ENCODE results near the gene TTLL5.
A peak's percentile ranks its signal among the peaks of the same experiment; 100 is the strongest.

TTLL5 gene, protein sequence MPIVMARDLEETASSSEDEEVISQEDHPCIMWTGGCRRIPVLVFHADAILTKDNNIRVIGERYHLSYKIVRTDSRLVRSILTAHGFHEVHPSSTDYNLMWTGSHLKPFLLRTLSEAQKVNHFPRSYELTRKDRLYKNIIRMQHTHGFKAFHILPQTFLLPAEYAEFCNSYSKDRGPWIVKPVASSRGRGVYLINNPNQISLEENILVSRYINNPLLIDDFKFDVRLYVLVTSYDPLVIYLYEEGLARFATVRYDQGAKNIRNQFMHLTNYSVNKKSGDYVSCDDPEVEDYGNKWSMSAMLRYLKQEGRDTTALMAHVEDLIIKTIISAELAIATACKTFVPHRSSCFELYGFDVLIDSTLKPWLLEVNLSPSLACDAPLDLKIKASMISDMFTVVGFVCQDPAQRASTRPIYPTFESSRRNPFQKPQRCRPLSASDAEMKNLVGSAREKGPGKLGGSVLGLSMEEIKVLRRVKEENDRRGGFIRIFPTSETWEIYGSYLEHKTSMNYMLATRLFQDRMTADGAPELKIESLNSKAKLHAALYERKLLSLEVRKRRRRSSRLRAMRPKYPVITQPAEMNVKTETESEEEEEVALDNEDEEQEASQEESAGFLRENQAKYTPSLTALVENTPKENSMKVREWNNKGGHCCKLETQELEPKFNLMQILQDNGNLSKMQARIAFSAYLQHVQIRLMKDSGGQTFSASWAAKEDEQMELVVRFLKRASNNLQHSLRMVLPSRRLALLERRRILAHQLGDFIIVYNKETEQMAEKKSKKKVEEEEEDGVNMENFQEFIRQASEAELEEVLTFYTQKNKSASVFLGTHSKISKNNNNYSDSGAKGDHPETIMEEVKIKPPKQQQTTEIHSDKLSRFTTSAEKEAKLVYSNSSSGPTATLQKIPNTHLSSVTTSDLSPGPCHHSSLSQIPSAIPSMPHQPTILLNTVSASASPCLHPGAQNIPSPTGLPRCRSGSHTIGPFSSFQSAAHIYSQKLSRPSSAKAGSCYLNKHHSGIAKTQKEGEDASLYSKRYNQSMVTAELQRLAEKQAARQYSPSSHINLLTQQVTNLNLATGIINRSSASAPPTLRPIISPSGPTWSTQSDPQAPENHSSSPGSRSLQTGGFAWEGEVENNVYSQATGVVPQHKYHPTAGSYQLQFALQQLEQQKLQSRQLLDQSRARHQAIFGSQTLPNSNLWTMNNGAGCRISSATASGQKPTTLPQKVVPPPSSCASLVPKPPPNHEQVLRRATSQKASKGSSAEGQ (N-terminal part only)
- 23.3 to 32.8 (median 29.9) reads per million in 4 experiments for total RNA-seq

DNA sequence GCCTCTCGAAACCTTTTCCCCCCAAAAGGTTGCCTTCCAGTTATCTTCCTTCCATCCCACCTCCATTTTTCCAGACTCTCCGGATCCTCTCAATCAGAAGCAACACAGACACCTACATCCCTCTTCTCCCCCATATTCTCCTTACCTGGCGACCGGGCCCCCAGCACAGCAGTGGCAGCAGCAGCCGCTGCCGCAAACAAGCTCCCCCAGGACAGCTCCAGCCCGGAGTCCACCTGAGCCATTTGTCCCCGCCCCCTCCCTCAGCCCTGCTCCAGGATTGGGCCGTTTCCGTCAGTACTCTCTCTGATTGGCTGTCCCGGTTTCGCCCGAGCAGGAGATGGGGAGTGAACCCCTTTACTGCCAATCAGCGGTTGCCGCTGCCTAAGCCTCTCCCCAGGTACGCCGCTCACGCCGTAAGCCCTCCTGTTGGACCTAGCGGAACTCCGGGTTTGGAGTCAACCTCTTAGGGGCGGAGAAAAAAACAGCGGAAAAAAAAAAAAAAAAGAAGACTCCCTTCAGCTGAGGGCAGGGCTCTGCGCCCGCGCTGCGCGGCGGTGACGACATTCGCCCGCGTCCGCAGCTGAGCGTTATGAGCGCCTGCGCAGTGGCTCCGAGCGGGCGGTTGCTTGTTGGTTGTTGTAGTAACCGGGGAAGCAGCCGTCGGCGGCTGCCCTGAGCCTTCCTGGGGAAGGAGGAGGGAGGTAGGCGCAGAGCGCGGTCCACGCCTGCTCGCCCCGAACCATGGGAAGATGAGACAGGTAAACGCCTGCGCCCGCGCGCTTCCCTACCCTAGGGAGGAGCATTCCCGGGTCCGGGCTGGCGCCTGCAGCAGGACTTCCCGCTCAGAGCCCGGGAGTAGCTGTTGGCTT is at the start of gene TTLL5, which contains the start of gene ERG28:
TTLL5 (plus strand) TSS at position 617 of the 869 bp plus-strand sequence. CDS start 1,904 bp downstream, outside the sequence.
ERG28 (minus strand) TSS at position 247 of the 869 bp plus-strand sequence. CDS start 3,374 bp downstream, outside the sequence.
- peak; percentile 97 for DNase-seq

DNA sequence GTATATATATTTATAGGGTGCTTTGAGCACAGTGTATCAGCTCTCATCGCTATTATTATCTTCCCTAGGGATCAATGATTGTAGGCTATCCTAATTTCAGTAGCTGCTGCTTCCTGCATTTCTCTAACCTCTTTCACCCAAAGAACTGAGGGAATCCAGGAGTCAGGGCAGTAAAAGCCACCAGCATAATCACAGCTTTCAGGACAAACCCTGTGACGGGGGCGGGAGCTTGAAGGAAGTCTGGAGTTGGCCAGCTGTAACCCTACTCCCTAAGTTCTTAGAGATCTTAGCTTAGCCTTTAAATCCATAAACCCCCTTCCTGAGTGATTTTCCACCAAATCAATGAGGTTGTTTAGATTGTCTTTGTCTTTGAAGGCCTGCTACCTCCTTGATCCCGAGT is 48.9 kb upstream of the TTLL5 start:
- no peak for DNase-seq

DNA sequence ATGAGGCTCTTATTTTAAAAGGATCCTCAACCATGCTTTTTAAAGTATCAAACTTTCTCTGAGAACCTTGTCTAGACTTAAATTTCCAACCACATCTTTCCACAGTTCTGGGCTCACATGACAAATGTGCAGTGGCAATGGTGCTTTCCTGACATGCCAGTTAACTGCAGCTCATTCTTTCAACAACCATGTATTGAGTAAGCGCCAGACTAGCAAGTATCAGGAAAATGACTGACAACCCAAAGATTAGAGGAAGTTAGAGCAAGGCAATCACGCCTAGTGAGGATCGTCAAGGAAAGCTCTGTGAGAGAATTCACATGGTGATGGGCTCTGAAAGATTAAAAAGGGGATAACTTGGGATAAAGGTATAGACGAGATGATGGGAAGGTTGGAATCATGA is 46.9 kb upstream of the TTLL5 start:
- DNase-seq = no peak

DNA sequence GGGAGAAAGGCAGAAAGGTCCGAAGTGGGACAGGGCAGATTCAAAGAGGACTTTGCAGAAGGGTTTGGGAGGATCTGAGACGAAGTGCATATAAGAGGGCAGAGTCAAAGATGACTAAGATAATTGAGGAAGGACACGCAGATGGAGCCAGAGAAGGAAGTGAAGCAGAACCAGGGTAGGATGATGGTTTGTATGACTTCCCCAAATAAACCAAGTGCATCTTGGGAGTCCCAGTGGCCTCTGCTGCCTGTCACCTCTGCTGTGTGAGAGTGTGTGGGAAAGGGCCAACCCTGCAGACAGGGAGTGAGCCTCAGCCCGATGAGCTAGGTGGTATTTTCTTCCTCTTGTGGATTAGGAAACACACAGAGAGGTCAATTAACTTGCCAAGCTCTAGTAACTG is 45.8 kb upstream of the TTLL5 start:
- no peak for DNase-seq

DNA sequence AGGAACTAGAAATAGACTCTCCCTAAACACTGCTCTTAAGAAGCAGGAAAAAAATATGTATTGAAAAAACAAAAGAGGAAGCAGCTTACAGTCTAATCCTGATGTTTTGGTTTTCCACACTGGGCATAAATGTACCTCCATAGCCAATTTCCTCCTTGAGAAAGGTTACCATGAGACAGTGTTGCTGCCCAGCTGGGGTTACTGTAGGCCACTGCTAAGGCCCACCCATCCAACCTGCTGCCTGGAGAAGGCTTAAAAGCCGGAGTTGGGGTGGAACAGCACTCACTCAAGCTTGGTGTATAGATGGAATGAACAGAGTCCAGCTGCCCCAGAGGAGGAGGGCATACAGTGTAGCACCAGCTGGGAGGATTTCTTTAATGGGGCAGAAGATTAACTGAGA is 41.5 kb upstream of the TTLL5 start:
- no peak for DNase-seq

DNA sequence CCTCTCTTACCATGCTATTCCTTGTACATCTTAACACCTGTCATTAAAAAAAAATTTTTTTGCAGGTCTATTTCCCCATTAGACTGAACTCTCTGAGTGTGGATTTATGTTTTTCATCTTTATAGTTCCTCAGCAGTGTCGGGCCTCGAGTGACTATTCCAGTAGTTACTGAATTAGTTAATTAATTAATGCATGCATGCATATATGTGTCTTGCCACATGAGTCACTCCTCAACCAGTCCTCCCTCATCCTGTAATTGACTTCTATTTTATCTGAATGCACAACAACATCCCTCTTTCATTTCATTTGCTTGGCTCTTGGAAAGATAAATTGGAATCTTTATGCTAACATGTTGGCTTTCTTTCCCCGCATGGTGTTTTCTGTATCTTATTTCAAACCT is 36.0 kb upstream of the TTLL5 start:
- no peak for DNase-seq

DNA sequence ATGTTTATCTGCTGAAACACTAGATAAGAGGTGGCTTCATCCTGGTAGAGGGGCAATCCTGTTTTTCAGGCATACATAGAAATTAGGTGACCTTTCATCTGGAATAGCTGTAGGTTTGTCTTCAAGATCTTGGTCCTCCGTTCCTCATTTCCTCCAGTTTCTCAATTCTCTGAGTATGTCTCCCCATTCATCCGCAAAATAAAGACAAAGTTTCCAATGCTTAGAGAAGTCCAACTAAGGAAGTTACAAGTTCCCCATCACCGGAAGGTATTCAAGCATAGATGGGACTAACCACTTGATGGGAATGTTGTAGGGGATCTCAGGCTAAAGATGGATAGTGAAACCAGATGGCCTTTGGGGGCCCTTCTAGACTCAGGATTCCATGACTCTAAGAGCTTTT is 34.6 kb upstream of the TTLL5 start:
- DNase-seq = no peak

DNA sequence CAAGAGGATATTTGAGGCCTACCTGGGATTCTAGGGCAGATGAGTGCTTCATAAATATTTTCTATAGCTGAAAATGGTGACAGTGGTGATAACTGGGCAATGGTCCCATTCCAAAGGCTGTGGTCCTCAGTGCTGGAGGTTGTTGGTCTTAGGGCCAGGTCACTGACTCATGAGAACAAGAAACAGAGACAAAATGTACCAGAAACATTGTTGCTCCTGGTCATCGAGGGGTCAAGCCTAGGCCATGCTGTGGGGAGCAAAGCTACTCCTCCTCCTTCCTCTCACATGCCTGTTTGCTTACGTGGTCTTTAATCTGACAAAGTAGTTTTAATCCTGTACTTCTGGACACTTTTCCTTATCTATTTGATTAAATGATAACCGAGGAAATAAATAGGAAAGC is 34.2 kb upstream of the TTLL5 start:
- DNase-seq = no peak

DNA sequence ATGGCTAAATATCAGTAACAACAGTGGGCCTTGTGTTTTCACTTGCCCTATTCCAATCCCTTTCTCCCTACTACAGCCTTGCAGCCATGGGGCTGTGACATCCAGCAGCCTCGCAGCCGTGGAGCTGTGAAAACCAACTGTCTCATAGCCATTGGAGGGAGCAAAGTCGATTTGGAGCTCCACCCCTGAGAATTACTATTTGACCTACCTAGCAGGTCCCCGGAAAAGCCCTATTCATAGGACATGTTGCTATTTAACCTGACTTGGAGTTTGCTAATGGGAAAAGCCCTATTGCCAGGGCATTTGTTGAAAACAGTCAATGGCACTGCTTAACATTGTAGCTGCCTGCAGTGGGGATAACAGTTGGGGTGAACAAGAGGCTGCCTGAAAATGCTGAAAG is 33.6 kb upstream of the TTLL5 start:
- DNase-seq = no peak

DNA sequence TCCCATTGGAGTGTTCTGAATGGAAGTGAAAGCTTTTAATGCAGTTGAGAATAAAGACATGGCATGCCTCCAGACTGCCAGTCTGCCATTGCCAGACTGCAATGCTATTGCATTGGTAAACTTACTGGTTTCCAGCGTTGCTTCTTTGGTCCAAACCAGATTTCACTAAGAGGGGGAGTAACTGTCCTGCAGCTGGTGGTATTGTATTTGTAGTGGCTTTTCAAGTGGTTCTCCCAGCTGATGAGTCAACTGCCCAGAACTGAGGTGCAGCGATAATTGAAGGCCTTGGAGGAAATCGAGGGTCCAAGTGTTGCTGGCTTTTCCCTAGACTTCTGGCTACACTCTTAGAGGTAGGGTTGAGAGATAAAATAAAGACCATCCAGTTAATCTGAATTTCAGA is 32.2 kb upstream of the TTLL5 start:
- no peak for DNase-seq

DNA sequence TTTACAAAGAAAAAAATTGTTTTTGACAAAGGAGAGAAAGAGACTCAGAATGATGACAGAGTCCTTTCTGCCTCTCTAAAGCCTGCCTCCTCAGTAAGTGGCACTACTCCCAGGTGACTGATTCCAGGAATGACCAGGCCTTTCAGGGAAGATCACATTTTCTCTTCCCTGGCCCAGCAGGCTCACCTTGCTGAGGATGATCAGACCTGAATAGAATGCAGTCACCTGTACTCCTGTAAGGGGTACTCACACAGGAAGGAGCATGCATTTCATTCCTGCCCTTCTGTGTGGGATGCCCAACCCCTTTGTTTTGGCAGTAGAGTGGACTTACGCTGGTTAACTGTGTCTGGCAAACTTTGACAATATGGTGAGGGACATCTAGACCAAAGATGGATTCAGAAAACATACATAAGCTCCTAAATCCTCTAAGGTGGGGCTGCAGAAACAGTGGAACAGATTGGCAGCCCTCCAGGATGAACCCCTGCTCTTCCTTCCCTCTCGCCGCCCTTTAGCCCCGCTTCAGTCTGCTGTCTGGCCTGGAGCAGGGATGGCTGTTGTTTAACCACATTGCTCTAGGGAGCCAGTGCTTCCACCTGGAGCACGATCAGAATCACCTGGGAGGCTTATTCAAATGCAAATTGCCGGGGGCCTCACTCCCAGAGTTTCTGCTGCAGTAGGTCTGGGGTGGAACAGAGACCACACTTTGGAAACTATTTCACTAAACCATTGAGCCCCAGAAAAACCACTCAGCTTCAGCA is 30.2 kb upstream of the TTLL5 start:
- no peak for DNase-seq

DNA sequence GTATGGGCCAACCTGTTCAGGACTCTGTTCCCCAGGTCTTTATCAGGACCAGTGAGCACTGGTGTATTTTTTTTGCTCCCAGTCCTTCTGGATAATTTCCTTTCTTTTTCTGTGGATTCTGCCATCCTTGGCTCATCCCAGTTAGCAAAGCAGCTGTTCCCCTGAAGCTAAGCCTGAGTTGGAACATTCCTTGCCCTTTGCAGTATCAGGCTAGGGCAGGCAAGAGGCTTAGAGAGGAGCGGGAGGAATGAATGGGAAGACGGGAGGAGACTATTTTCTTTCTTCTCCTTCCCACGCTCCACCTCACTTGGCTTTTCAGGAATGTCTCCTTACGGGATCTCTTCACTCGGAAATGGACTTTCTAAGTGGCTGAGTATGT is 29.6 kb upstream of the TTLL5 start:
- DNase-seq = no peak

DNA sequence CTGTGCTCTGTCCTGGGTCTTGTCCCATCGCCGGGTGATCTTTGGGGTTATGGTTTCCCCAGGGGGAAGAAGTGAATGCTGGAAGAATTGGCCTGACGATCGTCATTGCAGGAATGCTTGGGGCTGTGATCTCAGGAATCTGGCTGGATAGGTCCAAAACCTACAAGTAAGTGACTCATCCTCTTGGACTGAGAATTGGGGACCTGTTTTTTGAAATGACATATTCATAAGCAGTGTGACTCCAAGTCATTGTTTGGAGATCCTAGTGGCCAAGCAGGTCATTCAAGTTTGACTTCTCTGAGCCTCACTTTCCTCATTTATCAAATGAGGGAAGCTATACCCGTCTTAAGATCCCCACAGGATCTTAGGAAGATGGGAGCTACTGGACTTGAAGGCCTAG is 26.2 kb upstream of the TTLL5 start:
- DNase-seq = no peak

DNA sequence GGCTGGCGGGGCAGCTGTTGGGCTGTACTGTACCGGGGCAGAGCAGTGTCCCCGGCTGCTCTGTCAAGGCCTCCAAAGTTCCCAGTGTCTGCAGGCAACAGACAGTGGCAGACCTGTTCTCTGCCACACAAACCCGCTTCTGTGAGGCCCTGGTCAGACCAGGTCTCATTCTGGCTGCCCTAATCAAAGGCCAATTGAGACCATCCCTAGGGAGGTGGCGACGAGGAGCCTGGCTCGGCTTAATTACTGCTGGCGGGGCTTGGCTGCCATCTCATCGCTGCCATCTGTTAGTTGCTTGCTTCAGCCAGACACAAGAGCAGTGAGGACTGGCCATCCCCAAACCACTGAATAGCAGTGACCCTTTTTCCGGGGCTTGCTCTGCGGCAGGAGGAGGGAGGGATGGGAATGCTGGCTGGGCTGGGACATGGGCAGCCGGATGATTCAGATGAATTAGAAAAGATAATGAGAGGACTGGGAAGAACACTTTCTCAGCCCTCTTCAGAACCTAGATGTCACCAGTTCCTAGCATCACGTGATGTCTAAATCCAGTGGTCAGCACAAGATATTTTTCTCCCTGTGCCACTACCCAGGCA is 24.9 kb upstream of the TTLL5 start:
- DNase-seq = no peak

DNA sequence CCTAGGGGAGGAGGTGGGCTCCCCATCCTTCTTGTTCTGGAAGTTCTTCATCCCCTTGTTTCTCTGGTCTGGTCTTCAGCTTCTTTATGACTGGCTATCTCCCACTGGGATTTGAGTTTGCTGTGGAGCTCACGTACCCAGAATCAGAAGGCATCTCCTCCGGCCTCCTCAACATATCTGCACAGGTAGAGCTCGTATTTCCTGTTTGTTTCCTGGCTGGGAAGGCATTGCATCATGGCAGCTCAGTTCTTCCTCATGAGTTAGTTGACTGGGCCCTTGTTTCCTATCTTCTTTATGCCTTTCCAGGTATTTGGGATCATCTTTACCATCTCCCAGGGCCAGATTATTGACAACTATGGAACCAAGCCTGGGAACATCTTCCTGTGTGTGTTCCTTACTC is 20.2 kb upstream of the TTLL5 start:
- no peak for DNase-seq

DNA sequence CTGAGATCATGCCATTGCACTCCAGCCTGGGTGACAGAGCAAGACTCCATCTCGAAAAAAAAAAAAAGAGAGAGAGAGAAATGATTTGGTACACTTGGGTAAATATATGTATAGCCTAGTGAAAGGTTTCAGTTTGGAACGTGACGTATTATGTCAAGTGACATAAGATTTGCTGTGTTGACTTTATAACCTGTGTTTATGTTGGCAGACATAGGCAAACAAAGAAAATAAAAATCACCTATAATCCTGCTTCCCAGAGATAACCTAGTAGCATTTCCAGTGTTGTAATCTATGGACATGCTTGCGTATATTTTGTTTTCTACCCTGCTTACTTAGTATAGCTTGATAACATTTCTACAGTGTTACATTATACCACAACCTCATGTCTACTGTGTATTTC is 17.1 kb upstream of the TTLL5 start:
- no peak for DNase-seq

DNA sequence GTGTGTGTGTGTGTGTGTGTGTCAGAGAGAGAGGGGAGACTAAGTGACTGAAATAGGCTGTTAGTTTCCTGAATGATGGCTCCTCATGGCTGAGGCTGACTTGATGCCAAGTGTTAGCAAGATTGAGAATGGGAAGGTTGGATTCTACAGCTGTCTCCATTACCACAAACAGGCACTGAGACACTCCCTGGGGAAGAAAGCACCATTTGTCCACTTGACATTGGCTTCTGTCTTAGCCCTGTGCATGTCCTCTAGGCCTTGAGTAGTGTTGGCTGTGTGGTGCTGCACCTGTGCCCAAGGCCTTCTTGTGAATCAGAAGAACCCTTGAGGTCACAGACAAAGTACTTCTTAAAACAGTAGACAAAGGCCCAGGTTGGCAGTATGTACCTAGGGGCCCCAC is 16.0 kb upstream of the TTLL5 start:
- no peak for DNase-seq

DNA sequence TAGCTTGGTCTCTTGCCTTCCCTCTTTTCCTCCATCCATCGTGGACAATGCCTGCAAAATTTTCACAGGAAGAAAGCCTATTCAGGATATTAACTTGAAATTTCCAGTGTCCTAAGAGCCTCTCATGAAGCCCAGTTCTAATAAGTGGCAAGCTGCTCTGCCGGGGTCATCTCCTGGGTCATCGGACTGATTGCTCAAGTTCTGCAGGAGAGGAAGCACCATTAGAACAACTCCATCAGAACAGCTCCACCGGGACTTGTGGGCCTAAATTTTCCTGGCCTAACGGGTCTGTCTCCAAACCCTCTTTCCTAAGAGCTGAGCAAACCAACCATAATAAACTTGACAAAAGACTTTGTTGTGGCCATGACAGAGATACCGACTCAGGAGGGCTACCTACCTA is 14.3 kb upstream of the TTLL5 start:
- no peak for DNase-seq

DNA sequence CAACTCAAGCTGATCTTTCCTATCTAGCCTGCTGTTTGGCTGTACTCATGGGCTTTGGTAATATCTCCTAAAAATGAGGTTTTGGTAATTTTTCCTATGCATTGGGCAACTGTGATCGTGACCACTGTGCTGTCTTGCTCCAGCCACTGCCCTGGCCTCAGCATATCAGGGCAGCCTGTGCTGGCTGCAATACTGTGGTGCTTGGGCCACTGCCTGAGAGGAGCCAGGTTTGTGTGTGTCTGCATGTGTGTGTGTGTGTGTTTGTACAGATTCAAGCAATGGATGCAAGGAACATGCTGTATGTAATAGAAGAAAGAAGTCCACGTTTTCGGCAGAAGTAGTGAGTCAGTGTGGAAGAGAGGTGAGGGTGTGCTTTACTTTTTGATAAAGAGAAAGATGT is 13.4 kb upstream of the TTLL5 start:
- DNase-seq = no peak

DNA sequence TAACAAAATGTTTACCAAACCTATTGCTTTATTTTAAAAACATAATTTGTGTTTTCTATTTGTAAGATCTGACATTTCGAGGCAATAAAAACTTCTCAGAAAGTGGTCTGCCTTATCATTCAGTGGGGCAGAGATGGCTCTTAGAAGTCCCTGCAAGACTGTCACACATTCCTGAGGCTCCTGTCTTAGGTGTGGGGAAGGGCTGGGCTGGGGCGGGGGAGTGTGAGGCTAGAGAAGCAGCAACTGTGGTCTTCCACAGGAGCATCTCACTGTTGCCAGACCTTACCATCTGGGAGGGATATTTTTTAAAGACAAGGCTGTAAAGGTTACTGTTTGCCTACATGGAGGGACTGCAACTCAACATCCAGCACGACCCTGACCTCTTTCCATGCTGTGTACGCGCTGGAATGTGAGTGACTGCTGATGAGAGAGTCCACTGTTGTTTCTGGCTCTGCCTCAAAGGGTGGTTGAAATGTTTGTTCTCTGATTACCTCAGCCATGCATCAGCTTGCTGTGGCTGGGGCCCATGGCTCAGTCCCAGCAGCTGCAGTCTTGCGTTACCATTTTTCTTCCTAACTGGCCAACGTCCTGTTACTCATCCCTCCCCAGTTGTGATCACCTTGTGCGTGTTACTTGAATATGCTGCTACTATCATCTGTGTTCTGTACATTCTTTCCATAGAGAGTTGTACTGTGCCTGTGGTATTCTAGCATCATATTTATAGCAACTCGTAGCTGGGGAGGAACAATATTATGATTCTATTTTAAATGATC is 12.8 kb upstream of the TTLL5 start:
- DNase-seq = no peak
